Measurements from ENCODE around the gene MIF.
"Not testable (repeated sequence)": the region's sequence is repeated elsewhere in the genome, so short reads cannot be mapped to it uniquely, and the experiment has no call there.

Gene MIF

GRCh38 chr22:23862103-23862502 lies 32.1 kb upstream of the MIF start:
- Histone ChIP-seq H3K79me2 (ENCODE audit: insufficient read depth, low read length) (peaks cover 10% of the 10 kb centered on the region; the same call in 1 of the 2 replicates), H3K4me2 (ENCODE audit: low read depth, low read length, poor library complexity, severe bottlenecking) (no peak overlapping the region), H3K27me3 (ENCODE audit: insufficient read depth, low read length, poor library complexity, severe bottlenecking) (no peaks in the 10 kb centered on the region), H3F3A (ENCODE audit: low read depth) (no peaks in the 10 kb centered on the region), H3K9me2 (replicated peaks; ENCODE audit: low read depth, low read length) (no peaks in the 10 kb centered on the region), H3K4me1 (ENCODE audit: insufficient read depth, low read length, poor library complexity, severe bottlenecking) (peaks cover 17% of the 10 kb centered on the region), H3K36me3 (ENCODE audit: insufficient read depth, low read length) (no peaks in the 10 kb centered on the region), H3K4me3 (ENCODE audit: low read length, poor library complexity, severe bottlenecking) (no peak overlapping the region), H4K20me1 (ENCODE audit: insufficient read depth, low read length, poor library complexity, severe bottlenecking) (no peaks in the 10 kb centered on the region), H2AFZ (ENCODE audit: low read length) (no peak overlapping the region), H3K9ac (ENCODE audit: low read depth, low read length, poor library complexity, severe bottlenecking) (no peak overlapping the region), H3K9me3 (ENCODE audit: insufficient read depth, low read depth, low read length) (no peaks in the 10 kb centered on the region)
- TF ChIP-seq, protein P1, sequence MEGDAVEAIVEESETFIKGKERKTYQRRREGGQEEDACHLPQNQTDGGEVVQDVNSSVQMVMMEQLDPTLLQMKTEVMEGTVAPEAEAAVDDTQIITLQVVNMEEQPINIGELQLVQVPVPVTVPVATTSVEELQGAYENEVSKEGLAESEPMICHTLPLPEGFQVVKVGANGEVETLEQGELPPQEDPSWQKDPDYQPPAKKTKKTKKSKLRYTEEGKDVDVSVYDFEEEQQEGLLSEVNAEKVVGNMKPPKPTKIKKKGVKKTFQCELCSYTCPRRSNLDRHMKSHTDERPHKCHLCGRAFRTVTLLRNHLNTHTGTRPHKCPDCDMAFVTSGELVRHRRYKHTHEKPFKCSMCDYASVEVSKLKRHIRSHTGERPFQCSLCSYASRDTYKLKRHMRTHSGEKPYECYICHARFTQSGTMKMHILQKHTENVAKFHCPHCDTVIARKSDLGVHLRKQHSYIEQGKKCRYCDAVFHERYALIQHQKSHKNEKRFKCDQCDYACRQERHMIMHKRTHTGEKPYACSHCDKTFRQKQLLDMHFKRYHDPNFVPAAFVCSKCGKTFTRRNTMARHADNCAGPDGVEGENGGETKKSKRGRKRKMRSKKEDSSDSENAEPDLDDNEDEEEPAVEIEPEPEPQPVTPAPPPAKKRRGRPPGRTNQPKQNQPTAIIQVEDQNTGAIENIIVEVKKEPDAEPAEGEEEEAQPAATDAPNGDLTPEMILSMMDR (conservative IDR thresholded peaks at IDR 0.05; ENCODE audit: low read length): peak; percentile 89
- TF ChIP-seq EZH2phosphoT487 (IDR thresholded peaks at IDR 0.05; ENCODE audit: borderline replicate concordance): no peak

DNA sequence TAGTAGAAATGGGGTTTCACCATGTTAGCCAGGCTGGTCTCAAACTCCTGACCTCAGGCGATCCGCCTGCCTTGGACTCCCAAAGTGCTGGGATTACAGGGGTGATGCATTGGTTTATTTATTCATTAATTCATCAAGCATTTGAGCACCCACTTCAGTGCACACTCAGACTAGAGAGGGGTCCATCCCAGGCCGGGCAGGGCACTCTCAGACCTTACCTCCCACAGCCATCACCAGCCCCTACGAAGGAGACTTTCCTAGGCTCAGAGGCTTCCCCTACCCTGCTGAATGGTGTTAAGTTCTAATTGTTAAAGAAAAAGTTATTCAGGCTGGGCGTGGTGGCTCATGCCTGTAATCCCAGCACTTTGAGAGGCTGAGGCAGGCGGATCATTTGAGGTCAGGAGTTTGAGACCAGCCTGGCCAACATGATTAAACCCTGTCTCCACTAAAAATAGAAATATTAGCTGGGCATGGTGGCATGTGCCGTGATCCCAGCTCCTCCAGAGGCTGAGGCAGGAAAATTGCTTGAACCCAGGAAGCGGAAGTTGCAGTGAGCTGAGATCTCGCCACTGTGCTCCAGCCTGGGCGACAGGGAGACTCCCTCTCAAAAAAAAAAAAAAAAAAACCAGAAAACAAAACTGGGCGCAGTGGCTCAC lies 29.6 kb upstream of the MIF start:
- not testable (repeated sequence) for H3K9me3 ChIP-seq (ENCODE audit: insufficient read depth, low read depth, low read length); H4K20me1 ChIP-seq (ENCODE audit: insufficient read depth, low read length, poor library complexity, severe bottlenecking); H3K79me2 ChIP-seq (ENCODE audit: insufficient read depth, low read length); H3K27me3 ChIP-seq (ENCODE audit: insufficient read depth, low read length, poor library complexity, severe bottlenecking); H3K9ac ChIP-seq (ENCODE audit: low read depth, low read length, poor library complexity, severe bottlenecking); H2AFZ ChIP-seq (ENCODE audit: low read length); H3K4me3 ChIP-seq (ENCODE audit: low read length, poor library complexity, severe bottlenecking); H3K4me1 ChIP-seq (ENCODE audit: insufficient read depth, low read length, poor library complexity, severe bottlenecking); H3K4me2 ChIP-seq (ENCODE audit: low read depth, low read length, poor library complexity, severe bottlenecking); H3K9me2 ChIP-seq (replicated peaks; ENCODE audit: low read depth, low read length); H3K36me3 ChIP-seq (ENCODE audit: insufficient read depth, low read length); H3F3A ChIP-seq (ENCODE audit: low read depth)

GRCh38 chr22:23868580-23868979 lies 25.6 kb upstream of the MIF start:
- H3K27me3 ChIP-seq (ENCODE audit: insufficient read depth, low read length, poor library complexity, severe bottlenecking): no peaks in the 10 kb centered on the region
- H3K4me3 ChIP-seq (ENCODE audit: low read length, poor library complexity, severe bottlenecking): no peak overlapping the region
- H3K9ac ChIP-seq (ENCODE audit: low read depth, low read length, poor library complexity, severe bottlenecking): no peak overlapping the region
- TF ChIP-seq, protein P1 (conservative IDR thresholded peaks at IDR 0.05; ENCODE audit: low read length): no peak
- no peak for TF ChIP-seq EZH2phosphoT487 (IDR thresholded peaks at IDR 0.05; ENCODE audit: borderline replicate concordance)
- H2AFZ ChIP-seq (ENCODE audit: low read length): no peak overlapping the region
- no peaks in the 10 kb centered on the region for H4K20me1 ChIP-seq (ENCODE audit: insufficient read depth, low read length, poor library complexity, severe bottlenecking)
- H3K4me2 ChIP-seq (ENCODE audit: low read depth, low read length, poor library complexity, severe bottlenecking): no peak overlapping the region
- no peaks in the 10 kb centered on the region for H3K36me3 ChIP-seq (ENCODE audit: insufficient read depth, low read length)
- H3K9me3 ChIP-seq (ENCODE audit: insufficient read depth, low read depth, low read length): no peaks in the 10 kb centered on the region
- no peaks in the 10 kb centered on the region for H3F3A ChIP-seq (ENCODE audit: low read depth)
- H3K9me2 ChIP-seq (replicated peaks; ENCODE audit: low read depth, low read length): no peaks in the 10 kb centered on the region
- H3K79me2 ChIP-seq (ENCODE audit: insufficient read depth, low read length): no peaks in the 10 kb centered on the region
- H3K4me1 ChIP-seq (ENCODE audit: insufficient read depth, low read length, poor library complexity, severe bottlenecking): no peaks in the 10 kb centered on the region

GRCh38 chr22:23874871-23875270 lies 19.3 kb upstream of the MIF start:
- H3K36me3 ChIP-seq (ENCODE audit: insufficient read depth, low read length): peaks cover 4% of the 10 kb centered on the region; the same call in 1 of the 2 replicates
- H3K9ac ChIP-seq (ENCODE audit: low read depth, low read length, poor library complexity, severe bottlenecking): no peak overlapping the region
- no peaks in the 10 kb centered on the region for H3K4me1 ChIP-seq (ENCODE audit: insufficient read depth, low read length, poor library complexity, severe bottlenecking)
- H3K79me2 ChIP-seq (ENCODE audit: insufficient read depth, low read length): no peaks in the 10 kb centered on the region
- H3K9me2 ChIP-seq (replicated peaks; ENCODE audit: low read depth, low read length): no peaks in the 10 kb centered on the region
- H4K20me1 ChIP-seq (ENCODE audit: insufficient read depth, low read length, poor library complexity, severe bottlenecking): no peaks in the 10 kb centered on the region
- H3K4me2 ChIP-seq (ENCODE audit: low read depth, low read length, poor library complexity, severe bottlenecking): no peak overlapping the region
- no peaks in the 10 kb centered on the region for H3K9me3 ChIP-seq (ENCODE audit: insufficient read depth, low read depth, low read length)
- H3K4me3 ChIP-seq (ENCODE audit: low read length, poor library complexity, severe bottlenecking): no peak overlapping the region
- no peaks in the 10 kb centered on the region for H3F3A ChIP-seq (ENCODE audit: low read depth)
- H3K27me3 ChIP-seq (ENCODE audit: insufficient read depth, low read length, poor library complexity, severe bottlenecking): no peaks in the 10 kb centered on the region
- H2AFZ ChIP-seq (ENCODE audit: low read length): no peak overlapping the region
- no peak for TF ChIP-seq EZH2phosphoT487 (IDR thresholded peaks at IDR 0.05; ENCODE audit: borderline replicate concordance)
- TF ChIP-seq, protein P1 (conservative IDR thresholded peaks at IDR 0.05; ENCODE audit: low read length): no peak
